Body of pancreas (tissue), 4 donors: ENCODE results near the gene LHFPL3. TPM values are rescaled to one million over a fixed set of nuclear protein-coding genes. Genes with fewer than 3 reads are reported as not detected.

Experiments
- ATAC-seq: fragments of 150-250 bp; one replicate; pipeline ENCODE4 v1.9.1; 2016
- DNase-seq, 4 donors: peaks; one replicate each; pipeline ENCODE4 v3.0.0-alpha.2; 2019
- H3K27ac ChIP-seq, 4 donors: fragments of 200-600 bp; sonication (generic); 1 replicate in 3 of 4; 2 replicates in 1 of 4; pipeline versions ENCODE4 v1.5.1 to v1.6.1; 2016 to 2019; ENCODE audit warnings: mild to moderate bottlenecking in 1 of 4, mixed read lengths in 1 of 4, moderate library complexity in 1 of 4
- H3K27me3 ChIP-seq, 2 donors: fragments of 200-600 bp; sonication (generic); one replicate each; pipeline ENCODE4 v1.6.0; 2016; ENCODE audit warnings: mild to moderate bottlenecking in 1 of 2
- H3K36me3 ChIP-seq, 2 donors: fragments of 200-600 bp; sonication (generic); replicated peaks in 1 of 2; 2 replicates each; pipeline ENCODE4 v1.5.1; 2016; ENCODE audit warnings: low read depth in 2 of 2; ENCODE audit not compliant: insufficient read depth in 1 of 2
- H3K4me1 ChIP-seq: fragments of 200-600 bp; sonication (generic); one replicate; pipeline ENCODE4 v1.6.0; 2016
- H3K4me3 ChIP-seq, 2 donors: fragments of 200-600 bp; sonication (generic); 1 replicate in 1 of 2; 2 replicates in 1 of 2; pipeline ENCODE4 v1.5.1; 2016 to 2019
- H3K9me3 ChIP-seq, 3 donors: fragments of 200-600 bp; sonication (generic); 1 replicate in 2 of 3; 2 replicates in 1 of 3; pipeline ENCODE4 v1.5.1; 2016
- CTCF ChIP-seq, 7 experiments: fragments of 450-650 bp in 4 of 7; fragments of 200-600 bp in 3 of 7; sonication (generic) in 3 of 7; IDR thresholded peaks; one replicate each; pipeline ENCODE4 v1.5.1; 2016 to 2019; ENCODE audit warnings: antibody characterized with exemption in 7 of 7
- POLR2A ChIP-seq, 3 donors: fragments of 450-650 bp; IDR thresholded peaks; one replicate each; pipeline ENCODE4 v1.6.1; 2016; ENCODE audit warnings: antibody characterized with exemption in 3 of 3, mild to moderate bottlenecking in 2 of 3
- WGBS, 2 donors: methylation state at CpG; one replicate each; pipeline ENCODE4 v1.1.5; 2017; 5-methylcytosine and 5-hydroxymethylcytosine counted together
- intact Hi-C: fragments of 100-400 bp; cut with DNase I; formaldehyde crosslinking; loops from one replicate; pipeline ENCODE4 v1.15.1; 2023
- total RNA-seq, 2 donors: library from RNA; depleted of rRNA; stranded (reverse); fragments of >200 nt; gene quantifications; one replicate each; pipeline ENCODE4 v1.1.0, GENCODE V29; 2016

LHFPL3 gene
- total RNA-seq, 2 donors from 2014 or later: not detected

GRCh38 chr7:104723001-104723400 is 394.6 kb downstream of the LHFPL3 start:
- 71 to 77% methylated on average over 2 of the region's 2 CpGs for WGBS, 2 donors
- intact Hi-C loops: no loop called here
- no peak for TF ChIP-seq CTCF (IDR thresholded peaks at IDR 0.05)
- TF ChIP-seq POLR2A (IDR thresholded peaks at IDR 0.05): no peak

DNA sequence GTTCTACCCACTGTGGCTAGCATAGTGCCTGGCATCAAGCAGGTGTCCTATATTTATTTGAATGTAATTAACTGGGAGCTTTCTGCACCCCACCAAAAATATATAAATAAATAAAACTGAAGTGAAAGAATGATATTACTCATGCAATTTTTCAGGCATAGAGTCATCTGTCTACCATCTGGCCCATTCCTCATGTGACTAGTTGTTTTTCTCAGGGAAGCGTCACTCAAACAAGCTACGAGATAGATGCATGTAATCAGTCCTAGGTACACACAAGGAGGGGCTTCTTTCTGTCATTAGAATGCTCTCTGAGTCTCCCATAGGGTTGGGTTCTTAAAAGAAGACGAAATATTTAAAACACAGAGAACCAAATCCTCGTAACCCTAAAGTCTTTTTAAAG is 430.1 kb downstream of the LHFPL3 start:
- Histone ChIP-seq H3K36me3 (no peaks in the 10 kb centered on the region), H3K27ac (no peak overlapping the region), H3K9me3 (no peaks in the 10 kb centered on the region), H3K4me3 (no peak overlapping the region), H3K27me3 (no peaks in the 10 kb centered on the region), H3K4me1 (no peaks in the 10 kb centered on the region)
- intact Hi-C loops: no loop called here
- TF ChIP-seq POLR2A (IDR thresholded peaks at IDR 0.05) (no peak), CTCF (IDR thresholded peaks at IDR 0.05) (no peak)
- 41 to 49% methylated on average over 4 of the region's 4 CpGs for WGBS, 2 donors
- DNase-seq: no peak
- no peak for ATAC-seq

More at GRCh38 chr7:104723001-104723400, 394.6 kb downstream of the LHFPL3 start:
- H3K27ac ChIP-seq: no peak overlapping the region
- H3K9me3 ChIP-seq: no peaks in the 10 kb centered on the region
- H3K36me3 ChIP-seq: no peaks in the 10 kb centered on the region
- H3K27me3 ChIP-seq: no peaks in the 10 kb centered on the region
- DNase-seq (no peak), ATAC-seq (no peak)
- no peaks in the 10 kb centered on the region for H3K4me1 ChIP-seq
- H3K4me3 ChIP-seq: no peak overlapping the region

- H3K27me3 ChIP-seq: no peaks in the 10 kb centered on the region
- H3K4me3 ChIP-seq: no peak overlapping the region
- ATAC-seq: no peak
- TF ChIP-seq POLR2A (IDR thresholded peaks at IDR 0.05) (no peak), CTCF (IDR thresholded peaks at IDR 0.05) (no peak)
- intact Hi-C loops: no loop called here
- no peaks in the 10 kb centered on the region for H3K9me3 ChIP-seq
- no peak overlapping the region for H3K27ac ChIP-seq
- WGBS, 2 donors: 42 to 47% methylated on average over 4 of the region's 4 CpGs
- no peaks in the 10 kb centered on the region for H3K36me3 ChIP-seq
- no peak for DNase-seq
- H3K4me1 ChIP-seq: no peaks in the 10 kb centered on the region
Observed at GRCh38 chr7:104761892-104762291, 433.5 kb downstream of the LHFPL3 start.

GRCh38 chr7:104767113-104767512 is 438.7 kb downstream of the LHFPL3 start:
- Histone ChIP-seq H3K27me3 (no peaks in the 10 kb centered on the region), H3K4me1 (no peaks in the 10 kb centered on the region), H3K9me3 (no peaks in the 10 kb centered on the region), H3K36me3 (no peaks in the 10 kb centered on the region), H3K27ac (no peak overlapping the region), H3K4me3 (no peak overlapping the region)
- intact Hi-C loops: no loop called here
- WGBS, 2 donors: 50 to 65% methylated on average over 4 of the region's 4 CpGs
- ATAC-seq: no peak
- DNase-seq: no peak
- no peak for TF ChIP-seq CTCF (IDR thresholded peaks at IDR 0.05)
- TF ChIP-seq POLR2A (IDR thresholded peaks at IDR 0.05): no peak

DNA sequence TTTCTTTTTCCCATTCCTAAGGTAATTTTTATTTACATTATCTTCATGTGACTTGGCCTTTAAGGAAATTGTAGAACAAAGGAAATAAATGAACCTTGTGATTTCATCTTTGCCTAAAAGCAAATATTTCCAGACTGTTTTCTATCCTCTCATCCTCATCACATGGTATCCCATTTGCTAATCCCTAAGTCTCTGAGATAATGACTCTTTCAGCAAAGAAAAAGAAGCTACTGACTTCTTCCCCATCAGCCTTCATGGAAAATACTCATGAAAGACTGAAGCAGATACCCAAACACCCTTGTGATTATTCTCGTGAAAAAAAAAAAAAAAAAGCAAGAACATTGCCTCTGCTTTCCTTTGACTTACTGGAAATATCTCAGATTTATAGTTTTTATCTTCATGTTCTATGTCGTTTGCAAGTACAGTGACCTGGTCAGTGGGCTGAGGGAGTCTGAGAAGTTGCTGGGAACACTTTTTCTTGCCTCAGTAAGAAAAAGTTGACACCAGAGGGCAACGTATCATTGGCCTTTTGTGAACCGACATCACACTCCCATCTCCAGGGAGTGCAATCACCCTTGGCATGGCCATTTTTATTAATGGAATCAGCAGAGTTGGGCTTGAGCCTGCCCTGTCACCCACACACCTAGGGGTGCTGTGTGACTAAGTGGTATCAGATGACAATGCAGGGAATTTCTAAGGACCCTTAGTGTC is 439.6 kb downstream of the LHFPL3 start:
- intact Hi-C loops: no loop called here
- ATAC-seq: no peak

More for the DNA sequence above, 439.6 kb downstream of the LHFPL3 start:
- Histone ChIP-seq H3K4me3 (no peak overlapping the region), H3K27me3 (no peaks in the 10 kb centered on the region), H3K36me3 (no peaks in the 10 kb centered on the region), H3K9me3 (no peaks in the 10 kb centered on the region), H3K27ac (no peak overlapping the region), H3K4me1 (no peaks in the 10 kb centered on the region)
- TF ChIP-seq CTCF (IDR thresholded peaks at IDR 0.05) (no peak), POLR2A (IDR thresholded peaks at IDR 0.05) (no peak)
- 32 to 40% methylated on average over 4 of the region's 4 CpGs for WGBS, 2 donors
- no peak for DNase-seq
